Glomerular endothelial cell (primary cell): ENCODE results near the gene TRIO. TPM values are rescaled to one million over a fixed set of nuclear protein-coding genes. Genes with fewer than 3 reads are reported as not detected.

ENCODE experiments used
- DNase-seq: peaks from one replicate; pipeline ENCODE4 v3.0.0-alpha.2; 2011; ENCODE audit warnings: low read depth, low spot score; ENCODE audit errors: extremely low read depth
- total RNA-seq: library from RNA; depleted of rRNA; stranded (reverse); fragments of >200 nt; gene quantifications from 2 replicates; pipeline ENCODE4 v1.2.3, GENCODE V29; 2015

The TRIO gene
- total RNA-seq, 1 donor from 2014 or later, result 304 TPM

DNA sequence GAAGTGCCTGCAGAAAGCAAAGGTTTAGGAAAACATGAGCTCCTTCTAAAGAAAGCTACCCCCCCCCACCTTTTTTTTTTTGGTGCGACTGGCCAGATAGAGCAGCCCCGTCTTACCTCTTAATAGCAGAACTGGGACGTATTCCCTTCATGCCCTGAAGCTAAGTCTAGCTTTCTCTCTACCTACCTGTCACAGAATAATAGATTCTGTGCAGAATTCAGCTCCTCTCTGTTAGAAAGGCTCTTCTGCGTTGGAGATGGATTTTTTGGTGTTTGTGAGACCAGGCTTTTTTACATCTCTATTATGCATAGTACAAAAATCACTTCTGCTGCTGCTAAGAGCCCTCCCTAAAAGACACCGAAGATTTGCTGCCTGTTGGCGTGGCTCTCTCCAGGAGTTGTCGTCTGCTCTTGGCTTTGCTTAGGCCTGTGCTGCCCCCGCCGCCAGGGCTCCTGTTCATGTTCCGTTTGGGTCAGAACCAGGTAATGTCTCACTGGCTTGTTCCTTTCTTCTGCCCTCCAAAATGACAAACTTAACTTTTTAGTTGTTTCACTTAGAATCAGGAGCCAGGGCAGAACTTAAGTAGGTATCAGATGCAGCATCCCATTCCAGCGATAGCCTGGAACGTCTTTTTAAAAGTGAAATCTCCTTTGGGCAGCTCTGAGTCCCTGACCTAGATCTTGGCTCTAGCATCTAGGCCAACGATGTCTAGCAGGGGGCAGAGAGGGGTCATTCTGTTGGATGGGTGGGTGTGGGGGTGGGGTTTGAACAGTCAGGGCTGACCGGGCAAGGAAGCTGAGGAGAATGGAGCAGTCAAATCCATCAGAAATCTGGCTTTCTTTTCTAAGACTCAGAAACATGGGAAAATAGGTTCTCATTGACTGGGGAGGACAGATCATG lies 2.5 kb downstream of the TRIO start:
- DNase-seq, result no peak

GRCh38 chr5:14146725-14147124 lies 3.6 kb downstream of the TRIO start:
- DNase-seq, result no peak

GRCh38 chr5:14147210-14147609 lies 4.1 kb downstream of the TRIO start:
- DNase-seq, result no peak

DNA sequence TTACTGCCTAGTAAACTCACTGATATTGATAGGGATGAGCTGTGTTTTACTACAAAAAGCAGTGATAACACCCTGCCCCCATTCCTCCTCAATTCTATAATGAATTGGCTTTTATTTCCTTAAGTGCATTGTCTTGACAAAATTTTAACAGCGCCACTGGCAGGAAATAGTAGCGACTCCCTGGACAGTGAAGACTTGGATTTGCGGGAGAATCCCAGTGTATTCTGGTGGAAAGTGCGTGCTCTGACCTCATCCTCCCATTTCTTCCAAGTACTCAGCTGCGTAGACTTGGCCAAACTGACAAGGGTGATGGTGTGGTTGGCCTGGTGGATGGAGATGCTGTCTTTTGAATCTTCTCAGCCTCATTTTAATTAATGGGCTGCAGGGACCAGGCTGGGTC lies 5.3 kb downstream of the TRIO start:
- no peak for DNase-seq

GRCh38 chr5:14148890-14149671 lies 5.9 kb downstream of the TRIO start:
- DNase-seq, result no peak

GRCh38 chr5:14149672-14150274 lies 6.6 kb downstream of the TRIO start:
- no peak for DNase-seq

GRCh38 chr5:14151416-14151815 lies 8.3 kb downstream of the TRIO start:
- DNase-seq, result no peak

DNA sequence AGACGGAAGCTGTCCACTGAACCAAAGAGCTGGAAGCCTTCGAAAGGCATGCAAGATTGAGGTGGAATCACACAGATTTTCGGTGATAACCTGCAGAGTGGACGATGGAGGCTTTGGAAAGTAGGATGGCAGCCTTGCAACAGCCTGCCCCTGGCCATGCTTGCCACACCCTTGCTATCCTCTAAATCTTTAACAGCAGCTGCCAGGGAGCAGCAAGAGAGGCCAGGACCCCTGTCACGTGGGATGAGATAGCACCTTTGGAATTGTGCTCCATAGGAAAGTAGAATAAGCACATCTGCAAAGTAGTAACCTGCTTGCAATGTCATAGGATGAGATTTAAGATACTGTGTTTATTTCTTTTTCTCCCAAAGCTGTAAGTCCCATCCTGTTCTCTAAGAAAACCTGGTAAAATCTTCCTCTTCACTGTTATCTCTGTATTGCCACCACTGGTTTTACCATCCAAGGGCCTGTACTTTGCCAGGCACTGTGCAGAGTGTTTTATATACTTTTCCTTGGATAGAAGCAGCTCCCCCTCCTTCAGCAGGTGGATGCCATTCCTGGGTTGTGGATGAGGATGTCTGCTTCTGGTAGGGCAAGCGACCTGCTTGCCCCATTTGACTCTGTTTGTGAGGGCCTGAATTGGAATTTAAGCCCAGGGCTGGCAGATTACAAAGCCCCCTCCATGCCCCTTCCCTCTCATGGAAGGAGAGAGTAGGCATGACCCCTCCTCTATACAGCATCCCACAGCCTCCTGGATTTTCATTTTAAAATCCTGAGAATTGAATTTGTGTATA lies 10.1 kb downstream of the TRIO start:
- no peak for DNase-seq

- DNase-seq, result no peak
These were observed 11.0 kb downstream of the TRIO start for GRCh38 chr5:14153932-14154731.

GRCh38 chr5:14155075-14155474 lies 11.9 kb downstream of the TRIO start:
- DNase-seq, result no peak

DNA sequence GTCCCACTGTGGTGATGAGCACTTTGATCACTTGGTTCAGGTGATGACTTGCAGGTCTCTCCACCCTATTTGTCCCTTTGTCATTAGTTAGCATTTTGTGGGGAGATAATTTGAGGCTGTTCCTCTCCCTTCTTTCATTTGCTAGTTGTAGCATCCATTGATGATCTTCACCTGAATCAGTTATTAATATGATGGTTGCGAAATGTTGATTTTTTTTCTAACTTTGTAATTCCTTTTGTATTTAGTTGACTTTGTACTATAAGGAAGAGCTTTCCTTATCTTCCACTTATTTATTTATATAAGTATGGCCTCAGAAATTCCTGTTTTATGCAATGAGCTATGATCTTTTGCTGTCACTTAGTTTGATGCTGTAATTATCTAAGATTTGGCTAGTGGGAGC lies 12.6 kb downstream of the TRIO start:
- no peak for DNase-seq

GRCh38 chr5:14156290-14156649 lies 13.1 kb downstream of the TRIO start:
- DNase-seq, result no peak

GRCh38 chr5:14156650-14157492 lies 13.7 kb downstream of the TRIO start:
- no peak for DNase-seq

DNA sequence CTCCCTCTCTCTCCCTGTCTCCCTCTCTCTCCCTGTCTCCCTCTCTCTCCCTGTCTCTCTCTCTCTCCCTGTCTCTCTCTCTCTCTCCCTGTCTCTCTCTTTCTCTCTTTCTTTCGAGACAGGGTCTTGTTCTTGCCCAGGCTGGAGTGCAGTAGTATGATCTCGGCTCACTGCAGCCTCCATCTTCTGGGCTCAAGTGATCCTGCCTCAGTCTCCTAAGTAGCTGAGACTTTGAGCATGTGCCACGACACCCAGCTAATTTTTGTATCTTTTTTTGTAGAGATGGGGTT lies 14.3 kb downstream of the TRIO start:
- DNase-seq, result no peak

- DNase-seq, result no peak
These were observed 15.9 kb downstream of the TRIO start for GRCh38 chr5:14158890-14159666.

DNA sequence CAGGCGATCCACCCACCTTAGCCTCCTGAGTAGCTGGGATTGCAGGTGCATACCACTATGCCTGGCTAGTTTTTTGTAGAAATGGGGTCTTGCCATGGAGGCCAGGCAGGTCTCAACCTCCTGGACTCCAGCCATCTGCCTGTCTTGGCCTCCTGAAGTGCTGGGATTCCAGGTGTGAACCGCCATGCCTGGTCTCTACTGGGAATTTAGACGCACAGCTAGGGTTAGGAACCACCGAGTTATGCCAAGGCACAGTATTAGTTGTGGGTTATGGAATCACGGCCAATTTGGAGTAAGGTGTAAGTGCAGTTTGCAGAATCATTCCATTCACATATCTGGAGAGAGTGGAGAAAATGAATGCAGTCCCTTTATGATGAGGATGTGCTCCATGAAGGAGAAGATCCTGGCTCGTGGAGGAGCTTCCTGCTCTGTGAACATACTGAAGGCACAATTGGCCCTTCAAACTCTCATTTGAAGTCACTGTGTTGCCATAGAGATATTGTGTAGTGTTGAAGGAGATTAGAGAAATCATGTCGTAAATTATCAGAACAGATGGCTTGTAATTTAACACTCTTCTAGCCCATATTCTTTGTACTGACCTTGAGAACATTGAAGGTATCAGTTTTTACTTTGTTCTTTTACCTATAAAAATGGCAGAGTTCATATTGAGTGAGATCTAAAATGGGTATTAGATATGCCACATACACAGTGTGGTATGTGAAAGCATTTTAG lies 18.8 kb downstream of the TRIO start:
- DNase-seq, result no peak

DNA sequence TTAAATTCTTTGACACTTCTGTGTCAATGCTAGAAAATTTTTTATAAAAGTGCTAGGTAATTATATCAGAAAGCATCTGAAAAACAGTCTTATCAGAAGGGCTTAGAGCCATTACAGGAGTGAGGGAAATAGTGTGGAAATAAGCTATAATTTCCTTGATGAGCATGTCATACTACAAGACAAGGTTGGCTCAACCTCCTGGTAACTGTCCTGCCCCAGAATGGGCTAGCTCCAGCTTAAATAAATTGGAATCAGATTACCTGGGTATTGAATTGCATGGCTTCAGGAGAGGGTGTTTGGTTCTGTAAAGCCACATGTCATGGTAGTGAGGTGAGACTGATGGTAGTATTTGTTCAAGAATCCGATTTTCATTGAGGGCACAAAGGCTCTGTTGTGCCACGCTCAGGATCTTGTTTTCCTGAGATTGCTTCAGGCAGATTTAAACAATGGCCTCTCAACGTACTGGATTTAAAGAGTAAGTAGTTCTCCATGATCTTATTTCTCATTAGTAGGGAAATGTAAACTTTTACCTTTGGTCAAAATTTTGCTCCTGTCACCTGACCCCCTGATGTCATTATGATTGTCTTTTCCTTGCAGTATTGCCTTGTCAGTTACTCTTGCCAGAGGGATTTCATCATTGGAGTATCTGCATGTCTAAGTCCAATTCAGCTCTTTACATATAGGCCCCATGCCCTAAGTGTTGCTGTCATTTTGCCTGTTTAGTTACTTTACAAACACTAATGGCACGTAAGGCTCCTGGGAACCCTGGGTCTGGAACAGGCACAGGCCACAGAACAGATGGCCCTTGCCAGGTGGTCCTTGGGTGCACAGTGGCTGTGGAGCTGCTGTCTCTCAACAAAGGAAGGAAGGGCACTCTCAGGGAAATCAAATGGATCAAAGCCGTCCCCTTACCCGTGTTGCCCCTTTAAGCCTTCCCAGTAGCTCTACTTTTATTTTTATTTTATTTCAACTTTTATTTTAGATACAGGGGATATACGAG lies 21.3 kb downstream of the TRIO start:
- DNase-seq, result no peak
